Thyroid gland (tissue), 4 donors: Measurements from ENCODE around the gene UBAC1. TPM values are rescaled to one million over a fixed set of nuclear protein-coding genes. Genes with fewer than 3 reads are reported as not detected.

Experiments
- DNase-seq, 2 donors: peaks; one replicate each; pipeline ENCODE4 v3.0.0-alpha.2; 2019
- H3K27ac ChIP-seq, 3 donors: fragments of 200-600 bp; sonication (generic); 1 replicate in 2 of 3; 2 replicates in 1 of 3; pipeline ENCODE4 v1.5.1; 2016 to 2019; ENCODE audit warnings: mild to moderate bottlenecking in 1 of 3, moderate library complexity in 1 of 3
- H3K27me3 ChIP-seq: fragments of 200-600 bp; sonication (generic); one replicate; pipeline ENCODE4 v1.5.1; 2019
- H3K36me3 ChIP-seq, 2 donors: fragments of 200-600 bp; sonication (generic); one replicate each; pipeline ENCODE4 v1.5.1; 2016 to 2019
- H3K4me1 ChIP-seq, 2 donors: fragments of 200-600 bp; sonication (generic); one replicate each; pipeline ENCODE4 v1.5.1; 2017 to 2019
- H3K4me3 ChIP-seq, 3 donors: fragments of 200-600 bp; sonication (generic); replicated peaks in 1 of 3; 1 replicate in 2 of 3; 2 replicates in 1 of 3; pipeline ENCODE4 v1.5.1; 2016; ENCODE audit warnings: mild to moderate bottlenecking in 1 of 3
- H3K9me3 ChIP-seq: fragments of 200-600 bp; sonication (generic); one replicate; pipeline ENCODE4 v1.5.1; 2017
- CTCF ChIP-seq, 6 experiments: fragments of 200-600 bp in 3 of 6; fragments of 450-650 bp in 3 of 6; sonication (generic) in 3 of 6; IDR thresholded peaks; one replicate each; pipeline ENCODE4 v1.5.1; 2016 to 2019; ENCODE audit warnings: antibody characterized with exemption in 6 of 6, mild to moderate bottlenecking in 2 of 6, inconsistent platforms in 1 of 6, moderate library complexity in 1 of 6
- POLR2A ChIP-seq, 2 donors: fragments of 450-650 bp; IDR thresholded peaks; one replicate each; pipeline ENCODE4 v1.6.1; 2017; ENCODE audit warnings: antibody characterized with exemption in 2 of 2, mild to moderate bottlenecking in 2 of 2, moderate library complexity in 1 of 2
- WGBS, 2 donors: methylation state at CpG; one replicate each; pipeline ENCODE4 v1.1.5; 2017; 5-methylcytosine and 5-hydroxymethylcytosine counted together
- intact Hi-C: fragments of 100-400 bp; cut with DNase I; formaldehyde crosslinking; loops from one replicate; pipeline ENCODE4 v1.15.1; 2023
- total RNA-seq, 4 donors: library from RNA; depleted of rRNA; stranded (reverse); fragments of >200 nt; gene quantifications; one replicate each; pipeline ENCODE4 v1.2.3, GENCODE V29; 2016

The UBAC1 gene
- total RNA-seq, 4 donors from 2014 or later: 37.9 to 56.2 (median 44.2) TPM

GRCh38 chr9:135957431-135957830 lies 3.7 kb downstream of the UBAC1 start:
- DNase-seq: no peak
- Histone ChIP-seq H3K27ac (no peak overlapping the region), H3K4me3 (no peak overlapping the region), H3K4me1 (peaks cover 8 to 10% of the 10 kb centered on the region in 2 donors), H3K36me3 (peaks cover 10 to 18% of the 10 kb centered on the region in 2 donors), H3K27me3 (no peaks in the 10 kb centered on the region), H3K9me3 (no peaks in the 10 kb centered on the region)
- 93% methylated on average over 9 of the region's 9 CpGs for WGBS, 2 donors
- intact Hi-C loops: no loop called here
- TF ChIP-seq POLR2A (IDR thresholded peaks at IDR 0.05) (no peak), CTCF (IDR thresholded peaks at IDR 0.05) (no peak)

DNA sequence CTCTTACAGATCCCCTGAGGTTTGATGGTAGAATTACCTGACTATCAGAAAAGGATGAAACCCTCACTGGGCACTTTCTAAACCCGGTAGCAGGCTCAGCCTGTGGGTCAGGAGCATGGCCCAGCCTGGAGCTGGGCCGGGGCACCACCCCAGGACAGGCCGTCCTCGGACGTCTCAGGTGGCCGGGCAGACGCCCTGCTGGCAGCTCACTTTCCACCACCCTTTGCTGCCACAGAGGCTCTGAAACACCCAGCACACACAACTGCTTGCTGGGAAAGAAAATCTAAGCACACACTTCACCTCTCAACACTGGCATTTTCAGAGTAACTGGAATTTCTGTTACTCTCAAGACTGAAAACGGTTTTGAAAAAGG lies 4.4 kb downstream of the UBAC1 start:
- intact Hi-C loops: no loop called here
- peaks cover 8 to 10% of the 10 kb centered on the region in 2 donors for H3K4me1 ChIP-seq
- WGBS, 2 donors: 55 to 78% methylated on average over 8 of the region's 8 CpGs
- DNase-seq: no peak
- H3K27ac ChIP-seq: no peak overlapping the region
- no peak for TF ChIP-seq POLR2A (IDR thresholded peaks at IDR 0.05)
- no peak for TF ChIP-seq CTCF (IDR thresholded peaks at IDR 0.05)
- H3K4me3 ChIP-seq: no peak overlapping the region
- H3K36me3 ChIP-seq: peaks cover 17 to 24% of the 10 kb centered on the region in 2 donors
- no peaks in the 10 kb centered on the region for H3K9me3 ChIP-seq
- H3K27me3 ChIP-seq: no peaks in the 10 kb centered on the region

DNA sequence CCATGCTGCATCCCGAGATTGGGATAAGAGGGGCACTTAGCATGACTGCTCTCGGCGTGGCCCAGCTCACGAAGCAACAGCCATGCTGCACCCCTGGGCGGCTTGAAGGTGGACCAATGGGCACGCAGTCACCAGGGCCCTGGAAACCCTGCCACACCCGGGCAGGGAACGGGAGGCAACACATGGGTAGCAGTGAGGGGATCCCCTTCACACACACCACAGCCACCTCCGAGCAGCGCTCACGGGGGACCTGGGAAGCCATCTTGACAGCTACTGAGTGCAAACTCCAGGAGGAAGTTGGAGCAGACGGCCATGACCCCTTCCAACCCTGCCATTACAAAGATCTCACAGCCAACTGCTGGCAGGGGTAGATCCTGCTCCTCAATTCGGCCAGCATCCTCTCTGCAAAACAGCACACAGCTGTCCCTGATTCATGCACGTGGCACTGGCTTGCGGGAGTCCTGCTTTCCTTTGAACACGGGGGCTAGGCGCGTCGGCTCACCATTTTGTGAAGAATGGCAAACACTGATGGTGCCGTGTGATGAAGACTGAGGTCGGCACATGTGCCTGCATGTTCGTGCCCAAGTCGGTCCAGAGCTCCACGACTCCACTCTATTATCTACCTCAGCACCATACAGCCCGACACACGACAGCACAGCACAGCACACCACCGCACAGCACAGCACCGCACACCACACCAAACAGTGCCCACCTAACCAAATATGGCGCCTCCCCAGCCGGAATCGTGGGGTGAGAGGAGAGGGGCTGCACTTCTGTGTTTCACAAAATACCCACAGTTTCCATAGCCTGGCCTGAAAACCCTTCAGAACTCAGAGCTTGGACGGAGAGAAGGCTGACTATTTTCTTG lies 5.0 kb downstream of the UBAC1 start:
- no peak for TF ChIP-seq POLR2A (IDR thresholded peaks at IDR 0.05)
- no peak for TF ChIP-seq CTCF (IDR thresholded peaks at IDR 0.05)
- 85 to 90% methylated on average over 25 to 27 of the region's 32 CpGs for WGBS, 2 donors
- Histone ChIP-seq H3K36me3 (peaks cover 17 to 25% of the 10 kb centered on the region in 2 donors), H3K4me3 (no peak overlapping the region), H3K27me3 (no peaks in the 10 kb centered on the region), H3K9me3 (no peaks in the 10 kb centered on the region), H3K4me1 (peaks cover 8 to 10% of the 10 kb centered on the region in 2 donors), H3K27ac (no peak overlapping the region)
- intact Hi-C loops: no loop called here
- peak in 1 of 2 donors; percentile 12 for DNase-seq

GRCh38 chr9:135952664-135953206 lies 8.4 kb downstream of the UBAC1 start:
- TF ChIP-seq CTCF (IDR thresholded peaks at IDR 0.05): no peak
- TF ChIP-seq POLR2A (IDR thresholded peaks at IDR 0.05): no peak
- Histone ChIP-seq H3K27me3 (no peaks in the 10 kb centered on the region), H3K4me3 (no peak overlapping the region), H3K4me1 (no peaks in the 10 kb centered on the region), H3K36me3 (peaks cover 17 to 40% of the 10 kb centered on the region in 2 donors), H3K9me3 (no peaks in the 10 kb centered on the region), H3K27ac (no peak overlapping the region)
- intact Hi-C loops: no loop called here
- DNase-seq: no peak
- 91 to 97% methylated on average over 22 of the region's 22 CpGs for WGBS, 2 donors
